ENCODE results near the gene PHF2. TPM values are rescaled to one million over a fixed set of nuclear protein-coding genes. Genes with fewer than 3 reads are reported as not detected.

Gene PHF2
- total RNA-seq, 1 donor from 2014 or later: 24.8 TPM

GRCh38 chr9:93708289-93708986, 132.1 kb downstream of the PHF2 start:
- H3K9me3 Mint-ChIP-seq: peaks cover 6% of the 10 kb centered on the region
- intact Hi-C loops (cut with micrococcal nuclease): no loop called here
- H3K4me3 Mint-ChIP-seq (ENCODE audit: low read depth): no peak overlapping the region
- no peak overlapping the region for H3K27ac Mint-ChIP-seq
- DNase-seq (ENCODE audit: low spot score): no peak
- no peaks in the 10 kb centered on the region for H3K36me3 Mint-ChIP-seq (ENCODE audit: low read depth)
- peaks cover under 1% of the 10 kb centered on the region for H3K4me1 Mint-ChIP-seq (ENCODE audit: low read depth)
- peaks cover 3% of the 10 kb centered on the region for H3K27me3 Mint-ChIP-seq (ENCODE audit: low read depth)

GRCh38 chr9:93708987-93709302, 132.6 kb downstream of the PHF2 start:
- Mint-ChIP-seq H3K4me3 (ENCODE audit: low read depth) (no peak overlapping the region), H3K27me3 (ENCODE audit: low read depth) (peaks cover 3% of the 10 kb centered on the region), H3K9me3 (peaks cover 6% of the 10 kb centered on the region), H3K27ac (no peak overlapping the region), H3K4me1 (ENCODE audit: low read depth) (peaks cover 4% of the 10 kb centered on the region), H3K36me3 (ENCODE audit: low read depth) (no peaks in the 10 kb centered on the region)
- intact Hi-C loops (cut with micrococcal nuclease): no loop called here
- DNase-seq (ENCODE audit: low spot score): no peak

GRCh38 chr9:93709600-93710369, 133.4 kb downstream of the PHF2 start:
- peaks cover 6% of the 10 kb centered on the region for H3K9me3 Mint-ChIP-seq
- H3K27me3 Mint-ChIP-seq (ENCODE audit: low read depth): peaks cover 2% of the 10 kb centered on the region
- no peak for DNase-seq (ENCODE audit: low spot score)
- no peak overlapping the region for H3K4me3 Mint-ChIP-seq (ENCODE audit: low read depth)
- intact Hi-C loops (cut with micrococcal nuclease): no loop called here
- H3K36me3 Mint-ChIP-seq (ENCODE audit: low read depth): no peaks in the 10 kb centered on the region
- H3K27ac Mint-ChIP-seq: no peak overlapping the region
- peaks cover 4% of the 10 kb centered on the region for H3K4me1 Mint-ChIP-seq (ENCODE audit: low read depth)

- no peaks in the 10 kb centered on the region for H3K36me3 Mint-ChIP-seq (ENCODE audit: low read depth)
- no peaks in the 10 kb centered on the region for H3K27me3 Mint-ChIP-seq (ENCODE audit: low read depth)
- no peak overlapping the region for H3K27ac Mint-ChIP-seq
- no peak for DNase-seq (ENCODE audit: low spot score)
- H3K9me3 Mint-ChIP-seq: peaks cover 6% of the 10 kb centered on the region
- peaks cover 4% of the 10 kb centered on the region for H3K4me1 Mint-ChIP-seq (ENCODE audit: low read depth)
- no peak overlapping the region for H3K4me3 Mint-ChIP-seq (ENCODE audit: low read depth)
- intact Hi-C loops (cut with micrococcal nuclease): no loop called here
These were observed 134.0 kb downstream of the PHF2 start for GRCh38 chr9:93710370-93710723.

- no peak overlapping the region for H3K27ac Mint-ChIP-seq
- H3K36me3 Mint-ChIP-seq (ENCODE audit: low read depth): no peaks in the 10 kb centered on the region
- H3K27me3 Mint-ChIP-seq (ENCODE audit: low read depth): no peaks in the 10 kb centered on the region
These were observed 134.6 kb downstream of the PHF2 start for GRCh38 chr9:93711002-93711401.

GRCh38 chr9:93712896-93713295, 136.5 kb downstream of the PHF2 start:
- no peaks in the 10 kb centered on the region for H3K27me3 Mint-ChIP-seq (ENCODE audit: low read depth)
- intact Hi-C loops (cut with micrococcal nuclease): no loop called here
- no peaks in the 10 kb centered on the region for H3K36me3 Mint-ChIP-seq (ENCODE audit: low read depth)
- H3K9me3 Mint-ChIP-seq: peaks cover 9% of the 10 kb centered on the region
- no peak for DNase-seq (ENCODE audit: low spot score)
- H3K27ac Mint-ChIP-seq: no peak overlapping the region
- H3K4me3 Mint-ChIP-seq (ENCODE audit: low read depth): no peak overlapping the region
- H3K4me1 Mint-ChIP-seq (ENCODE audit: low read depth): peaks cover 5% of the 10 kb centered on the region

More at GRCh38 chr9:93711002-93711401, 134.6 kb downstream of the PHF2 start:
- intact Hi-C loops (cut with micrococcal nuclease): no loop called here
- Mint-ChIP-seq H3K4me3 (ENCODE audit: low read depth) (no peak overlapping the region), H3K9me3 (peaks cover 6% of the 10 kb centered on the region), H3K4me1 (ENCODE audit: low read depth) (peaks cover 4% of the 10 kb centered on the region)
- no peak for DNase-seq (ENCODE audit: low spot score)

GRCh38 chr9:93713716-93714115, 137.3 kb downstream of the PHF2 start:
- Mint-ChIP-seq H3K4me3 (ENCODE audit: low read depth) (no peak overlapping the region), H3K27ac (no peak overlapping the region), H3K27me3 (ENCODE audit: low read depth) (no peaks in the 10 kb centered on the region), H3K4me1 (ENCODE audit: low read depth) (peaks cover 5% of the 10 kb centered on the region), H3K9me3 (peaks cover 9% of the 10 kb centered on the region), H3K36me3 (ENCODE audit: low read depth) (no peaks in the 10 kb centered on the region)
- intact Hi-C loops (cut with micrococcal nuclease): no loop called here
- DNase-seq (ENCODE audit: low spot score): no peak

- Mint-ChIP-seq H3K4me1 (ENCODE audit: low read depth) (peaks cover 1% of the 10 kb centered on the region), H3K9me3 (peaks cover 10% of the 10 kb centered on the region), H3K27ac (no peak overlapping the region), H3K4me3 (ENCODE audit: low read depth) (no peak overlapping the region), H3K27me3 (ENCODE audit: low read depth) (no peaks in the 10 kb centered on the region), H3K36me3 (ENCODE audit: low read depth) (no peaks in the 10 kb centered on the region)
- DNase-seq (ENCODE audit: low spot score): no peak
- intact Hi-C loops (cut with micrococcal nuclease): no loop called here
These were observed 145.1 kb downstream of the PHF2 start for GRCh38 chr9:93721417-93721965.

- no peaks in the 10 kb centered on the region for H3K27me3 Mint-ChIP-seq (ENCODE audit: low read depth)
- H3K4me3 Mint-ChIP-seq (ENCODE audit: low read depth): no peak overlapping the region
- no peaks in the 10 kb centered on the region for H3K36me3 Mint-ChIP-seq (ENCODE audit: low read depth)
- H3K9me3 Mint-ChIP-seq: peaks cover 6% of the 10 kb centered on the region
- DNase-seq (ENCODE audit: low spot score): no peak
- no peaks in the 10 kb centered on the region for H3K4me1 Mint-ChIP-seq (ENCODE audit: low read depth)
- intact Hi-C loops (cut with micrococcal nuclease): no loop called here
- H3K27ac Mint-ChIP-seq: no peak overlapping the region
These were observed 148.5 kb downstream of the PHF2 start for GRCh38 chr9:93724852-93725251.

GRCh38 chr9:93725382-93725781, 149.0 kb downstream of the PHF2 start:
- no peak overlapping the region for H3K27ac Mint-ChIP-seq
- no peaks in the 10 kb centered on the region for H3K27me3 Mint-ChIP-seq (ENCODE audit: low read depth)
- H3K4me1 Mint-ChIP-seq (ENCODE audit: low read depth): no peaks in the 10 kb centered on the region
- DNase-seq (ENCODE audit: low spot score): no peak
- intact Hi-C loops (cut with micrococcal nuclease): no loop called here
- H3K4me3 Mint-ChIP-seq (ENCODE audit: low read depth): no peak overlapping the region
- peaks cover 6% of the 10 kb centered on the region for H3K9me3 Mint-ChIP-seq
- H3K36me3 Mint-ChIP-seq (ENCODE audit: low read depth): no peaks in the 10 kb centered on the region

GRCh38 chr9:93726147-93726546, 149.8 kb downstream of the PHF2 start:
- H3K4me3 Mint-ChIP-seq (ENCODE audit: low read depth): no peak overlapping the region
- no peak overlapping the region for H3K27ac Mint-ChIP-seq
- H3K27me3 Mint-ChIP-seq (ENCODE audit: low read depth): no peaks in the 10 kb centered on the region
- intact Hi-C loops (cut with micrococcal nuclease): no loop called here
- no peaks in the 10 kb centered on the region for H3K4me1 Mint-ChIP-seq (ENCODE audit: low read depth)
- DNase-seq (ENCODE audit: low spot score): no peak
- H3K36me3 Mint-ChIP-seq (ENCODE audit: low read depth): no peaks in the 10 kb centered on the region
- H3K9me3 Mint-ChIP-seq: peaks cover 6% of the 10 kb centered on the region
